ENCODE measurements around the gene KIF1B.
"Not testable (repeated sequence)": the region's sequence is repeated elsewhere in the genome, so short reads cannot be mapped to it uniquely, and the experiment has no call there.

Gene KIF1B

DNA sequence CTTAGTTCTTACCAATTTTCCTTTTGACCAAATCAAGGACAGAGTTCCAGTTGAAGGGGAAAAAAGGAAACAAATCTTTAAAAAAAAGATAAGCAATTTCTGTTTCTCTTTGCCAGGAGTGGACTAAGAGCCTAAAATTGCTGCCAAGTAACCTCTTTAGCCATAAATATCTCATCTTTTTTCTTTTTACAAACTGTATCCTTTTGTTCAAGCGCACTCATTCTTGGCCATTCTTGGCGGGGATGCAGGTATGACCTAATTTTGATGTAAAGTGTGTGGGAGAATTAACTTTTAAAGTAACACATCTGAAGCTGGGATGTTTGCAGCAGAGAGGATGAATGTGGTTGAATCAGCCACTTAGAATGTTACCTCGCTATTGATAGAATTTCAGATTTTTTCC is 13.4 kb upstream of the KIF1B start:
- no peak overlapping the region for H3K4me3 ChIP-seq (ENCODE audit: low read depth, low read length)

DNA sequence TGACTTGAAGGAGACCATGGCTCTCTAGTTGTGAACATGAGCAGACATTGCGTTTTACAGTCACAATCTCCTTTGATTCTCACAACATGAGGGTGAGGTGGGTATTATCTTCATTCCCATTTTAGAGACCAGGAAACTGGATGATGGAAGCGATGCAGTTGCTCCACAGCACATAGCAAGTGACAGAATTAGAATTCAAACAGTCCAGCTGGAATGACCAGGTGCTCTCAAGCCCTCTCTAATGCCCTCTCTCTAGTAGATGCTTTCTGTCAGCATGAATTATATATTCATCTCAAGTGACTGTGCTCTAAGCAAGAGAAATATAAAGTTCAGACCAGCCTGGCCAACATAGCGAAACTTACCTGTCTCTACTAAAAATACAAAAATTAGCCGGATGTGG is 9.8 kb upstream of the KIF1B start:
- Histone ChIP-seq H3K4me3 (ENCODE audit: low read depth, low read length) (no peak overlapping the region), H3K36me3 (ENCODE audit: control insufficient read depth, insufficient read depth, low read length) (no peaks in the 10 kb centered on the region), H3K4me1 (ENCODE audit: control insufficient read depth, insufficient read depth, low read length) (no peaks in the 10 kb centered on the region), H3K27ac (ENCODE audit: low read depth, low read length) (no peak overlapping the region), H3K9ac (ENCODE audit: low read depth, low read length) (no peak overlapping the region), H3K9me3 (ENCODE audit: control insufficient read depth, insufficient read depth, low read length) (no peaks in the 10 kb centered on the region), H3K27me3 (ENCODE audit: control insufficient read depth, insufficient read depth, low read length) (no peaks in the 10 kb centered on the region)

More for the DNA sequence above, 13.4 kb upstream of the KIF1B start:
- Histone ChIP-seq H3K36me3 (ENCODE audit: control insufficient read depth, insufficient read depth, low read length) (no peaks in the 10 kb centered on the region), H3K27ac (ENCODE audit: low read depth, low read length) (no peak overlapping the region), H3K27me3 (ENCODE audit: control insufficient read depth, insufficient read depth, low read length) (no peaks in the 10 kb centered on the region), H3K9ac (ENCODE audit: low read depth, low read length) (no peak overlapping the region), H3K4me1 (ENCODE audit: control insufficient read depth, insufficient read depth, low read length) (no peaks in the 10 kb centered on the region), H3K9me3 (ENCODE audit: control insufficient read depth, insufficient read depth, low read length) (no peaks in the 10 kb centered on the region)

DNA sequence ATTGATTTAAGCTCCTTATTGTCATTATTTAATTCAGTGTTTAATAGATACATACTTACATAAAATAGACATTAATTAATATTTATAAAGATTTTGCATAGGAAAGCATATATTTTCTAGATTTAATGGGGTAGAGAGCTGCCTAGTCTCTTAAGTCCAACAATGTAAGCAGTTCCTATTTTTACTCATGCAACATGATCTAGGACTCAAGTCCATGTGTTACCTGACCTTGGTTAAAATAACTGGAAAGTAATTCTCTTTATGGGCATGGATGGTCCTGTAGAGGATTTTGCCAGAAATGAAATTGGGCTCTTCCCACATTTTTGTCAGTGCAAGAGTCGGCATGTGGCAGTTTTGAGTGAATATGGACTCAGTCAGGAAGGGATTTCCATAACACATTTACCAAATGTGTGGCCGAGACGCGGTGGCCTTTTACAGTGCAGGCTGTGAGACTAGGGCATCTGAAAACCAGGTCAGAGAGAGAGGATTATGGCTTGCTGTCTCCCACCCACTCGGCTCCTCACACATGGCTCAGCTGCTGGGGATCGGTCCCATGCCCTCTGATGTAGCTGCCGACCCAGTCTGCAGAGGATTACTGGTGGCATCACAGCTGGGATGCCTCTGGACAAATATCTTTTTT is 6.2 kb upstream of the KIF1B start:
- no peaks in the 10 kb centered on the region for H3K9me3 ChIP-seq (ENCODE audit: control insufficient read depth, insufficient read depth, low read length)
- no peaks in the 10 kb centered on the region for H3K36me3 ChIP-seq (ENCODE audit: control insufficient read depth, insufficient read depth, low read length)
- H3K27me3 ChIP-seq (ENCODE audit: control insufficient read depth, insufficient read depth, low read length) = no peaks in the 10 kb centered on the region
- H3K4me3 ChIP-seq (ENCODE audit: low read depth, low read length) = no peak overlapping the region
- no peaks in the 10 kb centered on the region for H3K4me1 ChIP-seq (ENCODE audit: control insufficient read depth, insufficient read depth, low read length)
- H3K27ac ChIP-seq (ENCODE audit: low read depth, low read length) = no peak overlapping the region
- H3K9ac ChIP-seq (ENCODE audit: low read depth, low read length) = no peak overlapping the region

DNA sequence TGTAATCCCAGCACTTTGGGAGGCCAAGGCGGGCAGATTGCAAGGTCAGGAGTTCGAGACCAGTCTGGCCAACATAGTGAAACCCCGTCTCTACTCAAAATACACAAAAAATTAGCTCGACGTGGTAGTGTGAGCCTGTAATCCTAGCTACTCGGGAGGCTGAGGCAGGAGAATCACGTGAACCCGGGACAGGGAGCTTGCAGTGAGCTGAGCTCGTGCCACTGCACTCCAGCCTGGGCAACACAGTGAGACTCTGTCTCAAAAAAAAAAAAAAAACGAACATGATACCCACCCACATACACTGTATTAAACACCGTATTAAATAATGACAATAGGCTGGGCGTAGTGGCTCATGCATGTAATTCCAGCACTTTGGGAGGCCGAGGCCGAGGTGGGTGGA is 5.2 kb upstream of the KIF1B start:
- not testable (repeated sequence) for H3K9me3 ChIP-seq (ENCODE audit: control insufficient read depth, insufficient read depth, low read length); H3K36me3 ChIP-seq (ENCODE audit: control insufficient read depth, insufficient read depth, low read length); H3K4me1 ChIP-seq (ENCODE audit: control insufficient read depth, insufficient read depth, low read length); H3K9ac ChIP-seq (ENCODE audit: low read depth, low read length); H3K4me3 ChIP-seq (ENCODE audit: low read depth, low read length); H3K27me3 ChIP-seq (ENCODE audit: control insufficient read depth, insufficient read depth, low read length); H3K27ac ChIP-seq (ENCODE audit: low read depth, low read length)

DNA sequence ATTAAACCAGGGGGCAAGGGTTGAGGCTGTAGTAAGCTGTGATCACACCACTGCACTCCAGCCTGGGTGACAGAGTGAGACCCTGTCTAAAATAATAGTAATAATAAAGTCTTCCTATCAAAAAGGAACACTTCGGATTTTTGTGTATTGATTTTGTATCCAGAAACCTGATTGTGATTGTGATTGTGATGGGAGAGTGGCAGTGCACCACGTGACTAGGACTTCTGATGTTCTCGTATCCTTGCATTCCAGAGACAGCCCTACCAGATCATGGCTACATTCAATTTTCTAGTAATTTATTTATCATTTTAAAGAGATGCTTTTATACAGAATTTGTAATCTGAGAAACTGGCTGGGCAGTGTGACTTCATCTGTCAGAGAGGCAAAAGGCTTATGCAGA is 2.6 kb upstream of the KIF1B start:
- Histone ChIP-seq H3K27me3 (ENCODE audit: control insufficient read depth, insufficient read depth, low read length) (no peaks in the 10 kb centered on the region), H3K27ac (ENCODE audit: low read depth, low read length) (no peak overlapping the region), H3K9ac (ENCODE audit: low read depth, low read length) (no peak overlapping the region), H3K4me1 (ENCODE audit: control insufficient read depth, insufficient read depth, low read length) (peaks cover 11% of the 10 kb centered on the region), H3K4me3 (ENCODE audit: low read depth, low read length) (no peak overlapping the region), H3K9me3 (ENCODE audit: control insufficient read depth, insufficient read depth, low read length) (no peaks in the 10 kb centered on the region), H3K36me3 (ENCODE audit: control insufficient read depth, insufficient read depth, low read length) (no peaks in the 10 kb centered on the region)

DNA sequence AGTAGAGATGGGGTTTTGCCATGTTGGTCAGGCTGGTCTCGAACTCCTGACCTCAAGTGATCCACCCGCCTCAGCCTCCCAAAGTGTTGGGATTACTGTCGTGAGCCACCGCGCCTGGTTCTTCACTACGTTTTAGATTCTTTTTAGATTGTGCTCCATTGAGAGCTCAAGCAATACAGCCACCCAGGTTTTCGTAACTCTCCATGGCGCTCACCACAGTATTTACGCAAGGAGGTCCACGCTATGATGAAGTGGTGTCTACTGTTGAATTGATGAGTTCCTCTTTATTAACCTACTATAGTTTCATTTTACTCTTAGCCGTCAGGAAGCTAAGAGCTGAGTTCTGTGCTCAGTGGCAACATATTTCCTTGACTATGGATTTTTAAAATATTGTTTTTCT is 1.8 kb upstream of the KIF1B start:
- H3K4me3 ChIP-seq (ENCODE audit: low read depth, low read length) = no peak overlapping the region
- no peaks in the 10 kb centered on the region for H3K27me3 ChIP-seq (ENCODE audit: control insufficient read depth, insufficient read depth, low read length)
- H3K9me3 ChIP-seq (ENCODE audit: control insufficient read depth, insufficient read depth, low read length) = no peaks in the 10 kb centered on the region
- H3K9ac ChIP-seq (ENCODE audit: low read depth, low read length) = no peak overlapping the region
- H3K36me3 ChIP-seq (ENCODE audit: control insufficient read depth, insufficient read depth, low read length) = no peaks in the 10 kb centered on the region
- H3K27ac ChIP-seq (ENCODE audit: low read depth, low read length) = no peak overlapping the region
- H3K4me1 ChIP-seq (ENCODE audit: control insufficient read depth, insufficient read depth, low read length) = peaks cover 14% of the 10 kb centered on the region

DNA sequence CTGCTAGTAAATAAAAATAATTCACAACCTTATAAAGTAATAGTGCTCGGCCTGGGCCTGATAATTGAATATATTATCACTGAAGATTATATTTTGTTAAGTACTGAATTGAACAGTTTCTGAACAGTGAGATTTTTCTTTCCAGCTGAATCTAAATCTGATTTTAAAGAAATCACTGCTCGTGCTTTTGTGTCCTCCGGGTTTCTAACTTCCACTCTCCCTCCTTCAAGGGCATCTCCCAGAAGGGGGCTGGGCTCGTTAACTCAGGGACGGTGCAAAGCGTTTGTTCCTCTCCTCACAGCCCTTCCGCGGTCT is 823 bp upstream of the KIF1B start:
- H3K4me3 ChIP-seq (ENCODE audit: low read depth, low read length) = peak overlapping the region; percentile 91
- H3K27me3 ChIP-seq (ENCODE audit: control insufficient read depth, insufficient read depth, low read length) = no peaks in the 10 kb centered on the region
- H3K4me1 ChIP-seq (ENCODE audit: control insufficient read depth, insufficient read depth, low read length) = peaks cover 14% of the 10 kb centered on the region
- no peaks in the 10 kb centered on the region for H3K36me3 ChIP-seq (ENCODE audit: control insufficient read depth, insufficient read depth, low read length)
- H3K9ac ChIP-seq (ENCODE audit: low read depth, low read length) = peak overlapping the region; percentile 77
- H3K27ac ChIP-seq (ENCODE audit: low read depth, low read length) = peak overlapping the region; percentile 91
- no peaks in the 10 kb centered on the region for H3K9me3 ChIP-seq (ENCODE audit: control insufficient read depth, insufficient read depth, low read length)

DNA sequence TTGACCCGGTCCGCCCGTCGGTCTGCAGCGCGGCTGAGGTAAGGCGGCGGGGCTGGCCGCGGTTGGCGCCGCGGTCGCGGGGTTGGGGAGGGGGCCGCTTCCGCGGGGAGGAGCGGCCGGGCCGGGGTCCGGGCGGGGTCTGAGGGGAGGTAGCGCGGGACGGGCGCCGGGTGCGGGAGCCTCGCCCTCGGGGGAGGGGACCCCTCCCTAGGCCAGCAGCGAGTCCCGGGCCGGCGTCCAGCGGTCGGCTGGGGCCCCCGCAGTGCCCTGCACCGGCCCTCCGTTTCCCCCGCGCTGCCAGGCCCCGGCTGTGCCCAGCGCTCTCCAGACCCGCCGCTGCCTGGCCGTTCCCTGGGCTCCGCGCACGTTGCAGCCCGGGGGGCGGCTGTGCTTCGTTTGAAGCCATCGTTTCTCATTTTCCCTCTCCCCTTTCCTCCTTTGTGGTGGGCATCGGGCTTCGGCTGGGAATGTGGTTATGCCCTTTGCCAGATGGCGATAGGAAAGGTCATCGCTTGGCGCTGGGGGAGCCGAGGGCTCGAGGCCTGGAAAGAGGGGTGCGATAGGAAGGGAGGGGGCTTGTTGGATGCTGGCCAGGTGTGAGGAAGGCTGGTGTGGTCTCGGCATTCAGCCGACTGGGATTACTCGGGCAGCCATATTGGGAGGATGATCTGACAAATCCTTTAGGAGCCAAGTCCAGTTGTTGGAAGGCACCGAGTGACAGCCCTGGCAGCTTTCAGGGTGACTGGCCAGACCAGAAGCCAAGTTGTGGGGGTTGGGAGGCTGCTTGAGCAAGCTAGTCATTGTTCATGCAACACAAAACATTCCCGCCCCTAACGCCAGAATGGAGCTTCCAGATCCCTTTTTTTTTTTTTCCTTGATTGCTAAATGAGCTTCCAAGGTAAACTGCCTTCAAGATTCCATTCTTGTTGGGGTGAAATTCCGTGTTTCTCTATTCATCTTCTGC is 753 bp downstream of the KIF1B start:
- peak overlapping the region; percentile 84 for H3K27ac ChIP-seq (ENCODE audit: low read depth, low read length)
- peak overlapping the region; percentile 91 for H3K4me3 ChIP-seq (ENCODE audit: low read depth, low read length)
- H3K9me3 ChIP-seq (ENCODE audit: control insufficient read depth, insufficient read depth, low read length) = no peaks in the 10 kb centered on the region

DNA sequence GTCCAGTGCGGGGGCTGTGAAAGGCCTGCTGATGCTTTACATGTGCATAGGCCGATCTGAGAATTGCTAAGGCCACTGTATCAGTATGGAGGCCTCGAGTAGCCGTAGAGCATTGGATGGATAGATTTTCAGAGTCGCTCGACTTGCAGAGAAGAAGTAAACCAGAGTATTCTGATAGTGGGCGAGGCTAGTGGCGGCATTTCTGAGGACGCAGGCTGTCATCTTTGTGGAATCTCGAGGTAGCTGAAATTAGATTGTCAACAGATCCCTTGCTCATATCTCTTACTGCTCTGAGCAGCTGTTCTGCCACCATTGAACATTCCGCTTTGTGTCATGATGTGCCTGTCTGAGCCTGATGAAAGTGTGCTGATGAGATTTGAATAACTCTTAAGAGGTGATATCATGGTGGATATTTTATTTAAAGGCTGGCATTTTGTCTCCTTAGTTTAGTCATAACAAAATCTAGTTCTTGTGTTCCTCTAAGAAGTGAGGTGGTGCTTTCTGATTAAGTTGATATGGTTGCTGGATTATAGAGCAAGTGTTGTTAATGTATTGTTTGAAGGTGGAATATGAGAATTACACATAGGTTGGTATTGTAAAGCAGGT is 1.5 kb downstream of the KIF1B start:
- Histone ChIP-seq H3K9me3 (ENCODE audit: control insufficient read depth, insufficient read depth, low read length) (no peaks in the 10 kb centered on the region), H3K9ac (ENCODE audit: low read depth, low read length) (peak overlapping the region; percentile 89; the same call in 1 of the 2 replicates), H3K27me3 (ENCODE audit: control insufficient read depth, insufficient read depth, low read length) (no peaks in the 10 kb centered on the region), H3K4me3 (ENCODE audit: low read depth, low read length) (peak overlapping the region; percentile 91), H3K4me1 (ENCODE audit: control insufficient read depth, insufficient read depth, low read length) (peaks cover 14% of the 10 kb centered on the region), H3K27ac (ENCODE audit: low read depth, low read length) (peak overlapping the region; percentile 84), H3K36me3 (ENCODE audit: control insufficient read depth, insufficient read depth, low read length) (no peaks in the 10 kb centered on the region)

More for the DNA sequence above, 753 bp downstream of the KIF1B start:
- peaks cover 14% of the 10 kb centered on the region for H3K4me1 ChIP-seq (ENCODE audit: control insufficient read depth, insufficient read depth, low read length)
- H3K36me3 ChIP-seq (ENCODE audit: control insufficient read depth, insufficient read depth, low read length) = no peaks in the 10 kb centered on the region
- no peaks in the 10 kb centered on the region for H3K27me3 ChIP-seq (ENCODE audit: control insufficient read depth, insufficient read depth, low read length)
- H3K9ac ChIP-seq (ENCODE audit: low read depth, low read length) = peak overlapping the region; percentile 89

DNA sequence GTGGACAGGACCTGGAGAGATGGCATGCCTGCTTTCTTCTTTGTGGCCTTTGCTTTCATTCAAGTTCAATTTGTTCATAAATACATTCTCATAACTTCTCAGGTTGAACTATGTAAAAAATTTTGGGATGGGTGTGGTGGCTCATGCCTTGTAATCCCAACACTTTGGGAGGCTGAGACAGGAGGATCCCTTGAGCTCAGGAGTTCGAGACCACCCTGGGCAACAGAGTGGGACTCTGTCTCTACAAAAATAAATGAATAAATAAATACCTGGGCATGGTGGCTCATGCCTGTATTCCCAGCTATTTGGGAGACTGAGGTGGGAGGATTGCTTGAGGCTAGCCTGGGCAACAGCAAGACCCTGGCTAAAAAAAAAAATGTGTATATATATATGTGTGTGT is 2.1 kb downstream of the KIF1B start:
- no peak overlapping the region for H3K27ac ChIP-seq (ENCODE audit: low read depth, low read length)

DNA sequence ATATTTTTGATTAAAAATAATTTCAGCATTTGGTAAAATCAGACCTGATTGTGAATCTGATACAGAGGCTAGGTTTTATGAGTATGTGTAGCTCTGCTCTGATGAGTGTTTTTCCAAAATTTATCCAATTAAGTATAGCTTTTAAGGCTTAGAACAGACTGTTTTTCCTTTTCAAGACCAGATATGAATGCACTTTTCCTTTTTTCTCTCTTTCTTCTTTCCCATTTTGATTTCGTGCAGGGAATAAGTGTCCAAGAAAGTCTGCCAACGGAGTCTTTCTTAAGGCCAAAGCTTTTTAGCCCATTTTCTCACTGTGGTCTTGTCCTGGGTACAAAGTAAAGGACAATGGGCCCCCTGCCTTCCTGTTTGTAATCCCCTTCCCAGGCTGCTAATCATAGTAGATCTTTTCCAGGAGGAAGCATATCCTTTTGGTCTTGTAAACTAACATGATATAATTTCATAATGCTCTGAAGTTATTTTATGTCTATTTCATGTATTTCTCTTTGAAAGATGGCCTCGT is 2.9 kb downstream of the KIF1B start:
- H3K36me3 ChIP-seq (ENCODE audit: control insufficient read depth, insufficient read depth, low read length) = no peaks in the 10 kb centered on the region
- H3K27ac ChIP-seq (ENCODE audit: low read depth, low read length) = no peak overlapping the region
- H3K9ac ChIP-seq (ENCODE audit: low read depth, low read length) = no peak overlapping the region
- no peak overlapping the region for H3K4me3 ChIP-seq (ENCODE audit: low read depth, low read length)
- peaks cover 14% of the 10 kb centered on the region for H3K4me1 ChIP-seq (ENCODE audit: control insufficient read depth, insufficient read depth, low read length)
- no peaks in the 10 kb centered on the region for H3K9me3 ChIP-seq (ENCODE audit: control insufficient read depth, insufficient read depth, low read length)
- H3K27me3 ChIP-seq (ENCODE audit: control insufficient read depth, insufficient read depth, low read length) = no peaks in the 10 kb centered on the region

More for the DNA sequence above, 2.1 kb downstream of the KIF1B start:
- H3K9me3 ChIP-seq (ENCODE audit: control insufficient read depth, insufficient read depth, low read length) = no peaks in the 10 kb centered on the region
- H3K9ac ChIP-seq (ENCODE audit: low read depth, low read length) = no peak overlapping the region
- no peaks in the 10 kb centered on the region for H3K27me3 ChIP-seq (ENCODE audit: control insufficient read depth, insufficient read depth, low read length)
- peak overlapping the region; percentile 91 for H3K4me3 ChIP-seq (ENCODE audit: low read depth, low read length)
- peaks cover 14% of the 10 kb centered on the region for H3K4me1 ChIP-seq (ENCODE audit: control insufficient read depth, insufficient read depth, low read length)
- no peaks in the 10 kb centered on the region for H3K36me3 ChIP-seq (ENCODE audit: control insufficient read depth, insufficient read depth, low read length)
